Ascending aorta (tissue), 2 donors: ENCODE data around the gene VDR. TPM values are rescaled to one million over a fixed set of nuclear protein-coding genes. Genes with fewer than 3 reads are reported as not detected.
A peak's percentile ranks its signal among the peaks of the same experiment; 100 is the strongest.

Experiments used
- DNase-seq, 2 donors: peaks; one replicate each; pipeline ENCODE4 v3.0.0-alpha.2; 2019; ENCODE audit warnings: low spot score in 2 of 2
- H3K27ac ChIP-seq, 2 donors: fragments of 200-600 bp; sonication (generic); one replicate each; pipeline ENCODE4 v1.5.1; 2016 to 2017; ENCODE audit warnings: mild to moderate bottlenecking in 1 of 2
- H3K27me3 ChIP-seq: fragments of 200-600 bp; sonication (generic); one replicate; pipeline ENCODE4 v1.5.1; 2017
- H3K36me3 ChIP-seq, 2 donors: fragments of 200-600 bp; sonication (generic); one replicate each; pipeline ENCODE4 v1.5.1; 2016
- H3K4me1 ChIP-seq, 2 donors: fragments of 200-600 bp; sonication (generic); one replicate each; pipeline ENCODE4 v1.5.1; 2016 to 2017; ENCODE audit warnings: mild to moderate bottlenecking in 1 of 2
- H3K4me3 ChIP-seq, 2 donors: fragments of 200-600 bp; sonication (generic); one replicate each; pipeline ENCODE4 v1.5.1; 2016 to 2017; ENCODE audit warnings: mild to moderate bottlenecking in 1 of 2
- H3K9me3 ChIP-seq, 2 donors: fragments of 200-600 bp; sonication (generic); one replicate each; pipeline ENCODE4 v1.5.1; 2016
- intact Hi-C: fragments of 100-400 bp; cut with DNase I; formaldehyde crosslinking; loops from one replicate; pipeline ENCODE4 v1.15.1; 2023
- total RNA-seq: library from RNA; depleted of rRNA; stranded (reverse); fragments of >200 nt; gene quantifications from one replicate; pipeline ENCODE4 v1.1.0, GENCODE V29; 2016
- TF ChIP-seq, protein P1 (sequence below), 3 experiments: fragments of 200-600 bp in 2 of 3; fragments of 450-650 bp in 1 of 3; sonication (generic) in 2 of 3; IDR thresholded peaks; one replicate each; pipeline ENCODE4 v1.5.1; 2016 to 2019; ENCODE audit warnings: antibody characterized with exemption in 3 of 3, mild to moderate bottlenecking in 1 of 3, moderate library complexity in 1 of 3

The VDR gene
- total RNA-seq, 1 donor from 2014 or later = 13.1 TPM

DNA sequence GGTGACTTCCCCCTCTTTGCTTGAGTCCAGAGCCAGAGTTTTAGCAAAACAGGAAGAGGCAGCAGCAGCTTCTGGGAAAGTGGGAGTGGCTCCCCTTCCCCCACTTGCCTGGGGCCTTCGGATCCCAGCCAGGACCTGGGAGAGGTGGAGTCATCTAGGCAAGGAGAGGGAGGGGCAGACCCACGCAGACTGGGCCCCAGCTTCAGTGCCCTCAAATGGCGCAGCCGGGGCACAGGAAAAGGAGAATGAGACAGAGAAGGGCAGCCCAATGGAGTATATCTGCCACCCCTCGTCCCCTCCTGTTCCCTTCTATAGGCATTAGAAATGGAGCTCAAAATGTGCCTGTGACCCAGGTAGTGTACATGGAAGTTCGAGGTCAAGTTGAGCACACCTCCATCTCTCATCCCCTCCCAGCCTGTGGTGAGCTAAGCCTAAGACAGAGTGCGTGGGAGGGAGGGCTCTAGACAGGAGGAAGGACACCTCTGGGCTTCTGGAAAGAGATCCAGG lies 75.8 kb downstream of the VDR start:
- Histone ChIP-seq H3K4me3 (no peak overlapping the region), H3K9me3 (no peaks in the 10 kb centered on the region), H3K27ac (peak overlapping the region; percentile 83 to 97), H3K36me3 (no peaks in the 10 kb centered on the region), H3K27me3 (no peaks in the 10 kb centered on the region), H3K4me1 (peaks cover 13 to 47% of the 10 kb centered on the region in 2 donors)
- peak in 1 of 2 donors; percentile 92 for DNase-seq
- intact Hi-C loops = loop anchor here (10.0 kb wide), 1 partner anchor 724 kb away; no protein-coding TSS in a partner anchor
- TF ChIP-seq, protein P1, sequence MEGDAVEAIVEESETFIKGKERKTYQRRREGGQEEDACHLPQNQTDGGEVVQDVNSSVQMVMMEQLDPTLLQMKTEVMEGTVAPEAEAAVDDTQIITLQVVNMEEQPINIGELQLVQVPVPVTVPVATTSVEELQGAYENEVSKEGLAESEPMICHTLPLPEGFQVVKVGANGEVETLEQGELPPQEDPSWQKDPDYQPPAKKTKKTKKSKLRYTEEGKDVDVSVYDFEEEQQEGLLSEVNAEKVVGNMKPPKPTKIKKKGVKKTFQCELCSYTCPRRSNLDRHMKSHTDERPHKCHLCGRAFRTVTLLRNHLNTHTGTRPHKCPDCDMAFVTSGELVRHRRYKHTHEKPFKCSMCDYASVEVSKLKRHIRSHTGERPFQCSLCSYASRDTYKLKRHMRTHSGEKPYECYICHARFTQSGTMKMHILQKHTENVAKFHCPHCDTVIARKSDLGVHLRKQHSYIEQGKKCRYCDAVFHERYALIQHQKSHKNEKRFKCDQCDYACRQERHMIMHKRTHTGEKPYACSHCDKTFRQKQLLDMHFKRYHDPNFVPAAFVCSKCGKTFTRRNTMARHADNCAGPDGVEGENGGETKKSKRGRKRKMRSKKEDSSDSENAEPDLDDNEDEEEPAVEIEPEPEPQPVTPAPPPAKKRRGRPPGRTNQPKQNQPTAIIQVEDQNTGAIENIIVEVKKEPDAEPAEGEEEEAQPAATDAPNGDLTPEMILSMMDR (IDR thresholded peaks at IDR 0.05) = no peak

DNA sequence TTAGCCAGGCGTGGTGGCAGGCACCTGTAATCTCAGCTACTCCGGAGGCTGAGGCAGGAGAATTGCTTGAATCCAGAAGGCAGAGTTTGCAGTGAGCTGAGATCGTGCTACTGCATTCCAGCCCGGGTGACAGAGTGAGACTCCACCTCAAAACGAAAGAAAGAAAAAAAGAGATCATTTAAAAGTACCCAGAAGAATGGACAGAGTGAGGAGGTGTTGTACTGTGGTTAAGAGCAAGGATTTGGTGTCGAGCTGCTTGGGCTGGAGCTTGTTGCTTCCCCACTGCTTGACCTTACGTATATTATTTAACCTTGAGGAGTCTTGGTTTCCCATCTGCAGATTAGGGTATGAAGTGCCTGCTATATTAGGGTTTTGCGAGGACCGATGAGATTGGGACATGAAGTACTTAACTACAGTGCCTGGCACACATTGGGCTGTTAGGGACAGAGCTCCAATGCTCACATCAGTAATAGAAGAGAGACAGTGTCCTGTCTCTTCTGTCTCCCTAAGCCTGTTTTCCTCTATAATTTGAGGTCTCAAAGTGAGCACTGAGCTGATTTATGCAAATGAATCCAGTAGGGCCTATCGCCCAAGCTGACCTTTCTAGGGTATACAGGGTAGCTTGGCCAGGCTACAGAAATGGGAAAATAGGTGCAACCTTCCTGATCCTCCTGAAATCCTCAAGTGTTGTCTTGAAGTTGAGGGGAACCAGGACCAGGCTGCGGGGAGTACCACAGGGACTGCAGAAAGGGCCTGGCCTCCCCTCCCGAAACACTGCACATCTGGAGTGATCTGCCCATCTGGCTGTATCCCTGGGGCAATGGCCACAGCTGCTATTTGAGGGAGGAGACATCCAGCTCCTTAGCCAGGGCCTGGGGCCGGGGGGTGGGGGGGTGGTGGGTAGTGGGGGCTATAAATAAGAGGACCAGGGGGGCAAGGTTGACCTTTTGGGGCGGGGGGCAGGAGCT lies 76.5 kb downstream of the VDR start:
- intact Hi-C loops = loop anchor here (10.0 kb wide), 1 partner anchor 723 kb away; no protein-coding TSS in a partner anchor
- TF ChIP-seq, protein P1 (IDR thresholded peaks at IDR 0.05) = no peak
- Histone ChIP-seq H3K9me3 (no peaks in the 10 kb centered on the region), H3K27me3 (no peaks in the 10 kb centered on the region), H3K4me1 (peaks cover 13 to 54% of the 10 kb centered on the region in 2 donors), H3K27ac (peak overlapping the region; percentile 83 to 97), H3K4me3 (no peak overlapping the region), H3K36me3 (no peaks in the 10 kb centered on the region)
- DNase-seq = no peak

DNA sequence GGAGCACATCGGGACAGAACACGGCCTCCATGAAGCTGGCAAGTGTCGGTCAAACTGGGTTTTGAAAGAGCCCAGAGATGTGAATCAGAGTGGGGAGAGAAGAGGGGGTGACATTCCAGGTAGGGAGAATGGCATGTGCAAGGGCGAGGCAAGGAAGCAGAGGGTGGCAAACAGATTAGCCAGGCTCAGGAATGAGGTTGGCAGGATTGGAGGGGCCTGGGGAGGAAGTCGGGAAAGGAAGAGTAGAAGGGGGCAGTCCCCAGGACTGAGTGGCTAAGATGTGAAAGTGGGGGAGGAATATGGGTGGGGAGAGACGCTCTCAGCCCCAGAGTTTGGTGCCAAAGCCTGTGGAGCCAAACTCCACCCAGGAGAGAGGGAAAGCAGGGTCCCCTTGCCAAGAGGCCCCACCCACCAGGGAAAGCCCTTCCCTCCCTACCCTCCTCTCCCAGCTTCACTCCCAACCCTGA lies 79.6 kb downstream of the VDR start:
- intact Hi-C loops = loop anchor here (1.0 to 10.0 kb wide), 2 partner anchors 13 to 720 kb away; no protein-coding TSS in a partner anchor
- peaks cover 35 to 81% of the 10 kb centered on the region in 2 donors for H3K4me1 ChIP-seq
- DNase-seq = peak in 1 of 2 donors; percentile 84

DNA sequence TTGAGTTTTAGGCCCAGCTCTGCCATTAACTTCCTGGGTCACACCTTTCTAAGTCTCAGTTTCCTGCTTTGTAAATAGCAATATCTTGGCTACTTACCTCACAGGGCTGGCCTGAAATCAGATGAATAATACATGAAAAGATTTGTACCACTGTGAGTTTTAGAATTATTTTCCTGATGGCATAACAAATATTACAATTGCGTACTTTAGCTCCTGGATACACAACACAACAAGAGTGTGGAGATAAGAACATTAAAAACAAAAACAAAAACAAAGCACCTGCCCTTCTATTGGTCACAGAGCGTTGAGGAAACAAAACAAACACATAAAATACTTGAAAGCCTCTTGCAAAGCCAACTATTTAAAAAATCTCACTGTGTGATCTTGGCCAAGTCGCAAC lies 80.2 kb downstream of the VDR start:
- Histone ChIP-seq H3K27ac (peak overlapping the region; percentile 97), H3K4me1 (peaks cover 35 to 81% of the 10 kb centered on the region in 2 donors)
- TF ChIP-seq, protein P1 (IDR thresholded peaks at IDR 0.05) = no peak

More for the DNA sequence above, 79.6 kb downstream of the VDR start:
- H3K36me3 ChIP-seq = no peaks in the 10 kb centered on the region
- H3K4me3 ChIP-seq = peak overlapping the region in 1 of 2 donors; percentile 30
- H3K27ac ChIP-seq = peak overlapping the region; percentile 97
- H3K27me3 ChIP-seq = no peaks in the 10 kb centered on the region
- no peaks in the 10 kb centered on the region for H3K9me3 ChIP-seq
- TF ChIP-seq, protein P1 (IDR thresholded peaks at IDR 0.05) = no peak

DNA sequence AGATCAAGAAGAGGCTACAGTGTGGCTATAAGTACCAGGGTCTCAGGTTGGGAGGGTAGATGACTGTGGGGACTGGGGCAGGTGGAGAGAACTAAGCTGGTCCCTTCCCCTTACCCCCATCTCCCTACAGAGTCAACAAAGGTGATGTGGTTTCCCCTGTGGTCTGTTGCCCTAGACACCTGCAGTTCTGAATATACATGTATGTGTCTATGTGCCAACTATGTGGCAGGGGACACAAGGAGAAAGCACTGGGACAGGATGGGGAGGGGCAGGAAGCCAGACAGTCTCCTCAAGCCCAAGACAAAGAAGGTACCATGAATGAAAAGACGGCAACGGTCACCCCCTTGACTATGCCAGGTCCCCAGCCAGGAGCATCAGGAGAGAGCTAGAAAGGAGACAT lies 80.6 kb downstream of the VDR start:
- TF ChIP-seq, protein P1 (IDR thresholded peaks at IDR 0.05) = no peak
- DNase-seq = no peak
- H3K36me3 ChIP-seq = no peaks in the 10 kb centered on the region
- no peaks in the 10 kb centered on the region for H3K9me3 ChIP-seq
- intact Hi-C loops = loop anchor here (5.0 to 10.0 kb wide), 3 partner anchors 373 to 1452 kb away; partner anchors contain the start of gene SLC38A2
- H3K4me1 ChIP-seq = peaks cover 35 to 76% of the 10 kb centered on the region in 2 donors
- no peaks in the 10 kb centered on the region for H3K27me3 ChIP-seq
- H3K27ac ChIP-seq = peak overlapping the region; percentile 97
- no peak overlapping the region for H3K4me3 ChIP-seq

More for the DNA sequence above, 80.2 kb downstream of the VDR start:
- Histone ChIP-seq H3K4me3 (no peak overlapping the region), H3K36me3 (no peaks in the 10 kb centered on the region), H3K27me3 (no peaks in the 10 kb centered on the region), H3K9me3 (no peaks in the 10 kb centered on the region)
- intact Hi-C loops = loop anchor here (1.0 to 10.0 kb wide), 4 partner anchors 12 to 1452 kb away; partner anchors contain the start of gene SLC38A2
- no peak for DNase-seq
